Thoracic aorta (tissue), 2 donors: ENCODE measurements around the gene KCNH2. TPM values are rescaled to one million over a fixed set of nuclear protein-coding genes. Genes with fewer than 3 reads are reported as not detected.

ENCODE experiments used
- ATAC-seq: fragments of 150-250 bp; one replicate; pipeline ENCODE4 v1.8.0; 2017; ENCODE audit warnings: low read depth; ENCODE audit not compliant: insufficient number of reproducible peaks, low FRiP score
- DNase-seq: peaks from one replicate; pipeline ENCODE4 v3.0.0-alpha.2; 2020; ENCODE audit warnings: low spot score
- H3K27ac ChIP-seq, 2 donors: fragments of 200-600 bp; sonication (generic); 1 replicate in 1 of 2; 2 replicates in 1 of 2; pipeline ENCODE4 v1.5.1; 2016; ENCODE audit warnings: mild to moderate bottlenecking in 2 of 2, moderate library complexity in 2 of 2
- H3K27me3 ChIP-seq: fragments of 200-600 bp; sonication (generic); replicated peaks from 2 replicates; pipeline ENCODE4 v1.6.0; 2016; ENCODE audit warnings: mild to moderate bottlenecking; ENCODE audit not compliant: insufficient read depth
- H3K36me3 ChIP-seq: fragments of 200-600 bp; sonication (generic); one replicate; pipeline ENCODE4 v1.5.1; 2016
- H3K4me1 ChIP-seq, 2 donors: fragments of 200-600 bp; sonication (generic); 1 replicate in 1 of 2; 2 replicates in 1 of 2; pipeline versions ENCODE4 v1.5.1 to v1.6.0; 2016; ENCODE audit warnings: low read depth in 2 of 2, mild to moderate bottlenecking in 1 of 2; ENCODE audit not compliant: control insufficient read depth in 1 of 2
- H3K4me3 ChIP-seq: fragments of 200-600 bp; sonication (generic); 2 replicates; pipeline ENCODE4 v1.5.1; 2016; ENCODE audit warnings: mild to moderate bottlenecking
- H3K9me3 ChIP-seq: fragments of 200-600 bp; sonication (generic); 2 replicates; pipeline ENCODE4 v1.5.1; 2016
- CTCF ChIP-seq: fragments of 200-600 bp; sonication (generic); IDR thresholded peaks from one replicate; pipeline ENCODE4 v1.5.1; 2019; ENCODE audit warnings: antibody characterized with exemption
- total RNA-seq, 2 donors: library from RNA; depleted of rRNA; stranded (reverse); fragments of >200 nt; gene quantifications; one replicate each; pipeline versions ENCODE4 v1.1.0 to v1.2.3, GENCODE V29; 2016

KCNH2 gene
- total RNA-seq, 2 donors from 2014 or later: 1.2 TPM; not detected in 1

GRCh38 chr7:150993511-150993910, 15.4 kb upstream of the KCNH2 start:
- no peak overlapping the region for H3K27ac ChIP-seq
- H3K36me3 ChIP-seq: no peaks in the 10 kb centered on the region
- no peak for ATAC-seq
- H3K4me1 ChIP-seq: no peaks in the 10 kb centered on the region
- TF ChIP-seq CTCF: no peak
- H3K9me3 ChIP-seq: peaks cover 4% of the 10 kb centered on the region
- H3K27me3 ChIP-seq: no peaks in the 10 kb centered on the region
- peak overlapping the region; percentile 7 for H3K4me3 ChIP-seq
- DNase-seq: no peak

- Histone ChIP-seq H3K36me3 (no peaks in the 10 kb centered on the region), H3K27me3 (no peaks in the 10 kb centered on the region), H3K4me3 (no peak overlapping the region), H3K27ac (no peak overlapping the region), H3K9me3 (peaks cover 4% of the 10 kb centered on the region), H3K4me1 (no peaks in the 10 kb centered on the region)
- ATAC-seq (no peak), DNase-seq (no peak)
- no peak for TF ChIP-seq CTCF
Measured at GRCh38 chr7:150992833-150993302, 14.7 kb upstream of the KCNH2 start.

- no peak for DNase-seq
- Histone ChIP-seq H3K27ac (no peak overlapping the region), H3K36me3 (no peaks in the 10 kb centered on the region), H3K4me1 (no peaks in the 10 kb centered on the region), H3K9me3 (peaks cover 4% of the 10 kb centered on the region), H3K27me3 (no peaks in the 10 kb centered on the region), H3K4me3 (no peak overlapping the region)
- ATAC-seq: no peak
- TF ChIP-seq CTCF: no peak
Measured at GRCh38 chr7:150992051-150992640, 14.0 kb upstream of the KCNH2 start.

GRCh38 chr7:150990416-150991186, 12.5 kb upstream of the KCNH2 start, which contains the start of gene NOS3:
Gene NOS3, plus strand, starts transcription at chr7:150991017. Its CDS starts 2,787 bp downstream, at chr7:150993804.
- Histone ChIP-seq H3K9me3 (peaks cover 4% of the 10 kb centered on the region), H3K4me3 (no peak within 1 kb of the TSS), H3K4me1 (no peaks in the 10 kb centered on the region), H3K27me3 (no peaks in the 10 kb centered on the region), H3K27ac (no peak within 1 kb of the TSS), H3K36me3 (no peaks in the 10 kb centered on the region)
- ATAC-seq (no peak), DNase-seq (no peak)
- TF ChIP-seq CTCF: no peak

GRCh38 chr7:150989456-150989855, 11.3 kb upstream of the KCNH2 start:
- Histone ChIP-seq H3K4me1 (no peaks in the 10 kb centered on the region), H3K27ac (no peak overlapping the region), H3K36me3 (no peaks in the 10 kb centered on the region), H3K27me3 (no peaks in the 10 kb centered on the region), H3K9me3 (peaks cover 4% of the 10 kb centered on the region), H3K4me3 (no peak overlapping the region)
- ATAC-seq (no peak), DNase-seq (no peak)
- TF ChIP-seq CTCF: no peak
